Endothelial cell of umbilical vein (primary cell): ENCODE data around the gene LHFPL2. TPM values are rescaled to one million over a fixed set of nuclear protein-coding genes. Genes with fewer than 3 reads are reported as not detected.

Experiments
- BruUV-seq: library from RNA; stranded (reverse); fragments of 400-500 nt; replicated peaks from 2 replicates; lab custom pipeline; 2021; lab: Mats Ljungman, UMichigan
- CTCF ChIA-PET: fragments of 300-600, 350-600 bp; sonication (Branson Sonifier 250); formaldehyde crosslinking; loops from one replicate; lab custom pipeline; 2021; ENCODE audit warnings: antibody characterized with exemption, inconsistent platforms; lab: Charles Lee
- POLR2A ChIA-PET: fragments of 300-600, 350-600 bp; sonication (Branson Sonifier 250); formaldehyde crosslinking; loops from one replicate; lab custom pipeline; 2021; ENCODE audit warnings: antibody characterized with exemption, inconsistent platforms; lab: Charles Lee
- DNase-seq: peaks from one replicate; pipeline ENCODE4 v3.0.0-alpha.2; 2011; ENCODE audit warnings: low read depth, low spot score
- FAIRE-seq: peaks from 2 replicates; lab custom pipeline; 2011; peaks lifted over from hg19 to GRCh38; lab: Jason Lieb, UNC
- H2AFZ ChIP-seq: 2 replicates; pipeline ENCODE4 v1.6.0; 2012; ENCODE audit warnings: low read depth, low read length, control low read depth, inconsistent platforms
- H3K27ac ChIP-seq: 2 replicates; pipeline ENCODE4 v1.5.1; 2011; ENCODE audit warnings: low read depth, mild to moderate bottlenecking, control low read depth, low read length, moderate library complexity; ENCODE audit not compliant: insufficient read depth
- H3K27me3 ChIP-seq, 2 experiments: 2 replicates each; pipeline versions ENCODE4 v1.6.0 to v1.6.1; 2011; ENCODE audit warnings: low read length in 2 of 2, mixed read lengths in 1 of 2; ENCODE audit not compliant: control insufficient read depth in 2 of 2, insufficient read depth in 2 of 2
- H3K36me3 ChIP-seq, 2 experiments: 2 replicates in 1 of 2; 3 replicates in 1 of 2; pipeline ENCODE4 v1.5.1; 2011; ENCODE audit warnings: low read length in 2 of 2, mild to moderate bottlenecking in 1 of 2, moderate library complexity in 1 of 2; ENCODE audit not compliant: control insufficient read depth in 2 of 2, insufficient read depth in 2 of 2; ENCODE audit errors: extremely low read depth in 1 of 2
- H3K4me1 ChIP-seq: 3 replicates; pipeline ENCODE4 v1.5.1; 2011; ENCODE audit warnings: mild to moderate bottlenecking, low read length; ENCODE audit not compliant: control insufficient read depth, insufficient read depth; ENCODE audit errors: extremely low read depth
- H3K4me2 ChIP-seq: 2 replicates; pipeline ENCODE4 v1.6.1; 2011; ENCODE audit warnings: low read length, control low read depth, mixed read lengths; ENCODE audit not compliant: insufficient read depth
- H3K4me3 ChIP-seq, 3 experiments: fragments of 200-600 bp in 1 of 3; sonication (generic), shearing (Covaris generic) in 1 of 3; replicated peaks in 1 of 3; 2 replicates each; pipeline ENCODE4 v1.5.1; 2011 to 2016; ENCODE audit warnings: control low read depth in 3 of 3, low read length in 3 of 3, mild to moderate bottlenecking in 2 of 3, inconsistent platforms in 1 of 3, low read depth in 1 of 3, moderate library complexity in 1 of 3; ENCODE audit not compliant: insufficient read depth in 1 of 3
- H3K79me2 ChIP-seq: 2 replicates; pipeline ENCODE4 v1.6.0; 2012; ENCODE audit warnings: low read length, inconsistent platforms; ENCODE audit not compliant: control insufficient read depth, insufficient read depth
- H3K9ac ChIP-seq: replicated peaks from 2 replicates; pipeline ENCODE3; 2011; ENCODE audit warnings: low read length, control low read depth; ENCODE audit not compliant: insufficient read depth; ENCODE audit errors: extremely low read depth
- H3K9me1 ChIP-seq: replicated peaks from 3 replicates; pipeline ENCODE4 v1.6.0; 2011; ENCODE audit warnings: mild to moderate bottlenecking, low read length; ENCODE audit not compliant: control insufficient read depth, insufficient read depth; ENCODE audit errors: extremely low read depth
- H3K9me3 ChIP-seq: replicated peaks from 2 replicates; pipeline ENCODE4 v1.5.1; 2012; ENCODE audit warnings: low read length, inconsistent platforms; ENCODE audit not compliant: control insufficient read depth, insufficient read depth
- H4K20me1 ChIP-seq: replicated peaks from 2 replicates; pipeline ENCODE3; 2011; ENCODE audit warnings: mild to moderate bottlenecking, low read length; ENCODE audit not compliant: control insufficient read depth, insufficient read depth; ENCODE audit errors: extremely low read depth
- CTCF ChIP-seq, 2 donors: IDR thresholded peaks; 1 replicate in 1 of 2; 2 replicates in 1 of 2; pipeline ENCODE4 v1.5.1; 2011; ENCODE audit warnings: low read length in 2 of 2, mild to moderate bottlenecking in 2 of 2, moderate library complexity in 2 of 2, control low read depth in 1 of 2, inconsistent platforms in 1 of 2, low read depth in 1 of 2; ENCODE audit not compliant: insufficient read depth in 1 of 2; ENCODE audit errors: extremely low read depth in 1 of 2
- EZH2 ChIP-seq: IDR thresholded peaks from 2 replicates; pipeline ENCODE4 v1.6.1; 2012; ENCODE audit warnings: borderline replicate concordance, low read depth, mild to moderate bottlenecking, moderate library complexity, low read length, inconsistent platforms; ENCODE audit not compliant: severe bottlenecking
- FOS ChIP-seq: IDR thresholded peaks from 2 replicates; pipeline ENCODE4 v1.6.1; 2011; ENCODE audit warnings: mild to moderate bottlenecking, low read length, moderate library complexity, borderline replicate concordance; ENCODE audit not compliant: insufficient read depth
- GATA2 ChIP-seq: IDR thresholded peaks from 2 replicates; pipeline ENCODE4 v1.7.0; 2011; ENCODE audit warnings: low read depth, mild to moderate bottlenecking, moderate library complexity, mixed read lengths, low read length; ENCODE audit not compliant: insufficient read length, insufficient read depth
- JUN ChIP-seq: IDR thresholded peaks from 2 replicates; pipeline ENCODE4 v1.6.1; 2011; ENCODE audit warnings: borderline replicate concordance, low read depth; ENCODE audit not compliant: insufficient read length, insufficient read depth
- MAX ChIP-seq: IDR thresholded peaks from 2 replicates; pipeline ENCODE4 v1.6.1; 2011; ENCODE audit not compliant: insufficient read depth, insufficient read length
- MYC ChIP-seq: IDR thresholded peaks from one replicate; pipeline ENCODE4 v1.6.1; 2011; ENCODE audit warnings: mild to moderate bottlenecking, low read depth, low read length
- POLR2A ChIP-seq: IDR thresholded peaks from 2 replicates; pipeline ENCODE4 v1.6.1; 2012; ENCODE audit warnings: low read depth, mild to moderate bottlenecking, control low read depth, low read length
- POLR2AphosphoS5 ChIP-seq: IDR thresholded peaks from 2 replicates; pipeline ENCODE4 v1.6.1; 2012; ENCODE audit warnings: low read depth, mild to moderate bottlenecking, control low read depth, low read length, moderate library complexity; ENCODE audit not compliant: insufficient read depth
- dilution Hi-C: fragments of 300-500 bp; cut with MboI; formaldehyde crosslinking; loops from one replicate; pipeline ENCODE4 v1.15.0; 2019; ENCODE audit warnings: low sequenced_read_pairs; ENCODE audit not compliant: extremely low pct_ligation_motif_present
- intact Hi-C: fragments of 100-400 bp; cut with micrococcal nuclease; formaldehyde crosslinking; loops from one replicate; pipeline ENCODE4 v1.10.0; 2022
- polyA plus RNA-seq, 4 experiments: library from polyadenylated mRNA; depleted of rRNA in 3 of 4; stranded (reverse) in 3 of 4; unstranded in 1 of 4; fragments of >200 nt; gene quantifications; 2 replicates each; pipeline versions ENCODE4 v1.2.1 to v1.2.3, GENCODE V29; 2011 to 2012; ENCODE audit warnings: missing spikeins in 1 of 4
- total RNA-seq: library from RNA; stranded (reverse); gene quantifications from 2 replicates; pipeline ENCODE4 v1.2.3, GENCODE V29; 2021

LHFPL2 gene
- total and polyA plus RNA-seq, 2 donors (not counting 3 experiments of a cell fraction or from before 2014, with no cell fraction given) = 9.6 to 36.3 TPM

- BruUV-seq = no TSS peak
- intact Hi-C loops (no loop called here), dilution Hi-C loops (no loop called here)
- H3K9me1 ChIP-seq = no peaks in the 10 kb centered on the region
- no peak overlapping the region for H3K4me3 ChIP-seq
- H3K4me1 ChIP-seq = peaks cover 4% of the 10 kb centered on the region
- H3K9me3 ChIP-seq = no peaks in the 10 kb centered on the region
- H3K9ac ChIP-seq = no peak overlapping the region
- H3K36me3 ChIP-seq = no peaks in the 10 kb centered on the region
- no peak for TF ChIP-seq JUN
- no peak for TF ChIP-seq GATA2
- TF ChIP-seq EZH2 = no peak
- TF ChIP-seq MYC = no peak
- TF ChIP-seq MAX = no peak
- TF ChIP-seq POLR2A = no peak
- TF ChIP-seq POLR2AphosphoS5 = no peak
- TF ChIP-seq CTCF (IDR thresholded peaks at IDR 0.05; ENCODE audit: extremely low read depth in 1 of 2, insufficient read depth in 1 of 2, low read depth in 1 of 2, low read length in 2 of 2) = no peak
- no peak for TF ChIP-seq FOS
- CTCF ChIA-PET = interaction anchor here (1.8 kb wide), 1 partner anchor 10 kb away, joined by 8 read pairs; no protein-coding TSS in a partner anchor
- H3K27ac ChIP-seq = no peak overlapping the region
- POLR2A ChIA-PET = no interaction called here
- peaks cover 3% of the 10 kb centered on the region for H3K79me2 ChIP-seq
- FAIRE-seq (no peak), DNase-seq (no peak)
- no peak overlapping the region for H3K4me2 ChIP-seq
- H2AFZ ChIP-seq = no peak overlapping the region
- H3K27me3 ChIP-seq = no peaks in the 10 kb centered on the region
- H4K20me1 ChIP-seq = no peaks in the 10 kb centered on the region
Measured at GRCh38 chr5:78557601-78558000, 91.0 kb downstream of the LHFPL2 start.
